ENCODE results near the gene TRIM27.

Gene TRIM27

GRCh38 chr6:28895131-28895812 is 28.5 kb downstream of the TRIM27 start:
- peak; percentile 95 for DNase-seq

GRCh38 chr6:28893172-28893799 is 30.5 kb downstream of the TRIM27 start:
- DNase-seq, result no peak

- DNase-seq, result no peak
These were observed 31.3 kb downstream of the TRIM27 start for GRCh38 chr6:28892525-28892924.

GRCh38 chr6:28887796-28888496 is 35.8 kb downstream of the TRIM27 start:
- DNase-seq, result no peak

GRCh38 chr6:28886079-28886439 is 37.7 kb downstream of the TRIM27 start:
- DNase-seq, result no peak

GRCh38 chr6:28884423-28885131 is 39.2 kb downstream of the TRIM27 start:
- peak; percentile 65 for DNase-seq

GRCh38 chr6:28880894-28881780 is 42.6 kb downstream of the TRIM27 start:
- DNase-seq, result peak; percentile 59

- no peak for DNase-seq
These were observed 43.3 kb downstream of the TRIM27 start for GRCh38 chr6:28880519-28880893.

- DNase-seq, result no peak
These were observed 47.1 kb downstream of the TRIM27 start for GRCh38 chr6:28876710-28877109.

- no peak for DNase-seq
These were observed 48.5 kb downstream of the TRIM27 start for GRCh38 chr6:28875191-28875747.

GRCh38 chr6:28872157-28872817 is 51.5 kb downstream of the TRIM27 start:
- peak; percentile 74 for DNase-seq

- peak; percentile 25 for DNase-seq
These were observed 52.2 kb downstream of the TRIM27 start for GRCh38 chr6:28871335-28872156.

GRCh38 chr6:28868873-28869272 is 54.9 kb downstream of the TRIM27 start:
- no peak for DNase-seq

- DNase-seq, result peak; percentile 70
These were observed 56.7 kb downstream of the TRIM27 start for GRCh38 chr6:28867086-28867409.

- DNase-seq, result peak; percentile 82
These were observed 57.3 kb downstream of the TRIM27 start for GRCh38 chr6:28866205-28867085.

GRCh38 chr6:28865401-28866204 is 58.2 kb downstream of the TRIM27 start:
- peak; percentile 83 for DNase-seq

- DNase-seq, result peak; percentile 18
These were observed 59.4 kb downstream of the TRIM27 start for GRCh38 chr6:28864326-28864923.

- peak; percentile 80 for DNase-seq
These were observed 60.0 kb downstream of the TRIM27 start for GRCh38 chr6:28863604-28864325.
